CD8-positive, alpha-beta memory T cell (primary cell): ENCODE results near the gene IFI44. TPM values are rescaled to one million over a fixed set of nuclear protein-coding genes. Genes with fewer than 3 reads are reported as not detected.

ENCODE experiments used
- CTCF ChIA-PET: fragments of 350-600 bp; sonication (Branson Sonifier 250); formaldehyde crosslinking; loops from one replicate; lab custom pipeline; 2021; ENCODE audit warnings: antibody characterized with exemption; lab: Charles Lee
- POLR2A ChIA-PET: fragments of 350-600 bp; sonication (Branson Sonifier 250); formaldehyde crosslinking; loops from one replicate; lab custom pipeline; 2021; ENCODE audit warnings: antibody characterized with exemption; lab: Charles Lee
- DNase-seq, 5 donors: peaks; one replicate each; pipeline versions ENCODE4 v3.0.0 to v3.0.0-alpha.2; 2020 to 2022; ENCODE audit warnings: mixed read lengths in 1 of 5
- H3K27ac ChIP-seq: one replicate; pipeline ENCODE4 v1.7.0; 2013; ENCODE audit warnings: low read depth, mild to moderate bottlenecking, low read length, moderate library complexity
- H3K27me3 ChIP-seq: 2 replicates; pipeline ENCODE4 v1.7.0; 2013; ENCODE audit warnings: low read length, mild to moderate bottlenecking; ENCODE audit not compliant: insufficient read depth, poor library complexity, severe bottlenecking
- H3K36me3 ChIP-seq: 2 replicates; pipeline ENCODE4 v1.7.0; 2013; ENCODE audit warnings: mild to moderate bottlenecking, low read length, moderate library complexity; ENCODE audit not compliant: insufficient read depth
- H3K4me1 ChIP-seq: 2 replicates; pipeline ENCODE4 v1.7.0; 2013; ENCODE audit warnings: mild to moderate bottlenecking, low read length, moderate library complexity; ENCODE audit not compliant: insufficient read depth
- H3K4me3 ChIP-seq: 2 replicates; pipeline ENCODE4 v1.7.0; 2013; ENCODE audit warnings: mild to moderate bottlenecking, low read length
- H3K9me3 ChIP-seq: 2 replicates; pipeline ENCODE4 v1.7.0; 2013; ENCODE audit warnings: mild to moderate bottlenecking, low read length
- H3K27ac Mint-ChIP-seq, 8 donors: one replicate each; pipeline ENCODE4 v1.8.0; 2020 to 2021; ENCODE audit warnings: mixed read lengths in 8 of 8, mild to moderate bottlenecking in 6 of 8, inconsistent platforms in 3 of 8, moderate library complexity in 3 of 8
- H3K27me3 Mint-ChIP-seq, 2 donors: one replicate each; pipeline ENCODE4 v1.8.0; 2020 to 2021; ENCODE audit warnings: mixed read lengths in 2 of 2, mild to moderate bottlenecking in 1 of 2, moderate library complexity in 1 of 2
- H3K36me3 Mint-ChIP-seq, 3 donors: one replicate each; pipeline ENCODE4 v1.8.0; 2020 to 2021; ENCODE audit warnings: mixed read lengths in 3 of 3, inconsistent platforms in 1 of 3, mild to moderate bottlenecking in 1 of 3
- H3K4me1 Mint-ChIP-seq, 3 donors: one replicate each; pipeline ENCODE4 v1.8.0; 2020 to 2021; ENCODE audit warnings: mixed read lengths in 3 of 3, inconsistent platforms in 1 of 3, mild to moderate bottlenecking in 1 of 3
- H3K4me3 Mint-ChIP-seq, 7 donors: one replicate each; pipeline ENCODE4 v1.8.0; 2020 to 2021; ENCODE audit warnings: mixed read lengths in 7 of 7, mild to moderate bottlenecking in 6 of 7, moderate library complexity in 4 of 7, inconsistent platforms in 2 of 7
- H3K9me3 Mint-ChIP-seq, 5 donors: one replicate each; pipeline ENCODE4 v1.8.0; 2020 to 2022; ENCODE audit warnings: mixed read lengths in 5 of 5, mild to moderate bottlenecking in 3 of 5, moderate library complexity in 2 of 5, inconsistent platforms in 1 of 5
- polyA plus RNA-seq: library from polyadenylated mRNA; unstranded; fragments of 300-500 nt; fragmentation: Illumina TruSeq; gene quantifications from one replicate; pipeline ENCODE4 v1.2.3, GENCODE V29; 2021
- total RNA-seq, 2 experiments: library from RNA; stranded (reverse); gene quantifications; one replicate each; pipeline ENCODE4 v1.2.3, GENCODE V29; 2021

Gene IFI44, protein sequence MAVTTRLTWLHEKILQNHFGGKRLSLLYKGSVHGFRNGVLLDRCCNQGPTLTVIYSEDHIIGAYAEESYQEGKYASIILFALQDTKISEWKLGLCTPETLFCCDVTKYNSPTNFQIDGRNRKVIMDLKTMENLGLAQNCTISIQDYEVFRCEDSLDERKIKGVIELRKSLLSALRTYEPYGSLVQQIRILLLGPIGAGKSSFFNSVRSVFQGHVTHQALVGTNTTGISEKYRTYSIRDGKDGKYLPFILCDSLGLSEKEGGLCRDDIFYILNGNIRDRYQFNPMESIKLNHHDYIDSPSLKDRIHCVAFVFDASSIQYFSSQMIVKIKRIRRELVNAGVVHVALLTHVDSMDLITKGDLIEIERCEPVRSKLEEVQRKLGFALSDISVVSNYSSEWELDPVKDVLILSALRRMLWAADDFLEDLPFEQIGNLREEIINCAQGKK
- total RNA-seq (1 to 10 TPM; 6.6 to 7.6 TPM), polyA plus RNA-seq (29.8 TPM)

GRCh38 chr1:78649628-78650027 is at the start of gene IFI44:
TSS of gene IFI44 (plus strand) at chr1:78649831. CDS start at chr1:78650196, 365 bp downstream.
- Histone ChIP-seq H3K9me3 (no peaks in the 10 kb centered on the region), H3K27me3 (no peaks in the 10 kb centered on the region), H3K36me3 (no peaks in the 10 kb centered on the region), H3K27ac (peak within 1 kb of the TSS; percentile 14), H3K4me1 (peaks cover 44% of the 10 kb centered on the region), H3K4me3 (peak within 1 kb of the TSS; percentile 58)
- Mint-ChIP-seq H3K36me3 (peaks cover 0 to 14% (median 0%) of the 10 kb centered on the region in 3 donors), H3K4me3 (peak within 1 kb of the TSS; percentile 88 to 95 (median 90)), H3K27me3 (peaks cover 0 to 2% of the 10 kb centered on the region in 2 donors), H3K27ac (peak within 1 kb of the TSS; percentile 64 to 98 (median 91)), H3K4me1 (peaks cover 62 to 79% (median 73%) of the 10 kb centered on the region in 3 donors), H3K9me3 (peaks cover 0 to 6% (median 4%) of the 10 kb centered on the region in 5 donors)
- peak; percentile 37 to 81 (median 70) for DNase-seq
- CTCF ChIA-PET: interaction anchor here (1.0 to 1.4 kb wide), 4 partner anchors 10 to 32 kb away, joined by 3 to 6 read pairs (median 4); partner anchors contain the start of gene IFI44L
- POLR2A ChIA-PET: interaction anchor here (0.9 kb wide), 1 partner anchor 29 kb away, joined by 4 read pairs; the partner anchor contains the start of gene IFI44L

- ChIA-PET POLR2A (no interaction called here), CTCF (no interaction called here)
- Mint-ChIP-seq H3K9me3 (no peaks in the 10 kb centered on the region), H3K4me1 (no peaks in the 10 kb centered on the region), H3K27ac (no peak overlapping the region), H3K36me3 (no peaks in the 10 kb centered on the region), H3K27me3 (peaks cover 0 to 9% of the 10 kb centered on the region in 2 donors), H3K4me3 (no peak overlapping the region)
- Histone ChIP-seq H3K27ac (no peak overlapping the region), H3K27me3 (no peaks in the 10 kb centered on the region), H3K4me3 (no peak overlapping the region), H3K36me3 (no peaks in the 10 kb centered on the region), H3K4me1 (no peaks in the 10 kb centered on the region), H3K9me3 (no peaks in the 10 kb centered on the region)
- DNase-seq: no peak
These were observed 48.6 kb upstream of the IFI44 start for GRCh38 chr1:78601068-78601467.

GRCh38 chr1:78603206-78603605 is 46.4 kb upstream of the IFI44 start:
- H3K36me3 ChIP-seq: no peaks in the 10 kb centered on the region
- H3K9me3 ChIP-seq: no peaks in the 10 kb centered on the region
- H3K4me3 ChIP-seq: no peak overlapping the region
- Mint-ChIP-seq H3K27ac (no peak overlapping the region), H3K9me3 (no peaks in the 10 kb centered on the region), H3K4me3 (no peak overlapping the region), H3K36me3 (no peaks in the 10 kb centered on the region), H3K27me3 (peaks cover 6 to 9% of the 10 kb centered on the region in 2 donors), H3K4me1 (no peaks in the 10 kb centered on the region)
- DNase-seq: no peak
- CTCF ChIA-PET: no interaction called here
- H3K4me1 ChIP-seq: no peaks in the 10 kb centered on the region
- no peaks in the 10 kb centered on the region for H3K27me3 ChIP-seq
- H3K27ac ChIP-seq: no peak overlapping the region
- POLR2A ChIA-PET: no interaction called here

GRCh38 chr1:78604643-78605042 is 45.0 kb upstream of the IFI44 start:
- H3K4me3 ChIP-seq: no peak overlapping the region
- Mint-ChIP-seq H3K36me3 (no peaks in the 10 kb centered on the region), H3K27me3 (peaks cover 12 to 13% of the 10 kb centered on the region in 2 donors), H3K4me3 (no peak overlapping the region), H3K9me3 (no peaks in the 10 kb centered on the region), H3K27ac (no peak overlapping the region), H3K4me1 (no peaks in the 10 kb centered on the region)
- no peak for DNase-seq
- POLR2A ChIA-PET: no interaction called here
- CTCF ChIA-PET: no interaction called here
- H3K4me1 ChIP-seq: no peaks in the 10 kb centered on the region
- no peak overlapping the region for H3K27ac ChIP-seq
- no peaks in the 10 kb centered on the region for H3K36me3 ChIP-seq
- no peaks in the 10 kb centered on the region for H3K9me3 ChIP-seq
- no peaks in the 10 kb centered on the region for H3K27me3 ChIP-seq

- no peak for DNase-seq
- Mint-ChIP-seq H3K9me3 (no peaks in the 10 kb centered on the region), H3K36me3 (no peaks in the 10 kb centered on the region), H3K27ac (no peak overlapping the region), H3K4me1 (no peaks in the 10 kb centered on the region), H3K27me3 (peaks cover 11 to 17% of the 10 kb centered on the region in 2 donors), H3K4me3 (no peak overlapping the region)
- Histone ChIP-seq H3K4me3 (no peak overlapping the region), H3K27me3 (no peaks in the 10 kb centered on the region), H3K27ac (no peak overlapping the region), H3K4me1 (no peaks in the 10 kb centered on the region), H3K9me3 (no peaks in the 10 kb centered on the region), H3K36me3 (no peaks in the 10 kb centered on the region)
- ChIA-PET CTCF (no interaction called here), POLR2A (interaction anchor here (0.7 kb wide), 1 partner anchor 528 kb away, joined by 3 read pairs; no protein-coding TSS in a partner anchor)
These were observed 43.4 kb upstream of the IFI44 start for GRCh38 chr1:78606274-78606673.

DNA sequence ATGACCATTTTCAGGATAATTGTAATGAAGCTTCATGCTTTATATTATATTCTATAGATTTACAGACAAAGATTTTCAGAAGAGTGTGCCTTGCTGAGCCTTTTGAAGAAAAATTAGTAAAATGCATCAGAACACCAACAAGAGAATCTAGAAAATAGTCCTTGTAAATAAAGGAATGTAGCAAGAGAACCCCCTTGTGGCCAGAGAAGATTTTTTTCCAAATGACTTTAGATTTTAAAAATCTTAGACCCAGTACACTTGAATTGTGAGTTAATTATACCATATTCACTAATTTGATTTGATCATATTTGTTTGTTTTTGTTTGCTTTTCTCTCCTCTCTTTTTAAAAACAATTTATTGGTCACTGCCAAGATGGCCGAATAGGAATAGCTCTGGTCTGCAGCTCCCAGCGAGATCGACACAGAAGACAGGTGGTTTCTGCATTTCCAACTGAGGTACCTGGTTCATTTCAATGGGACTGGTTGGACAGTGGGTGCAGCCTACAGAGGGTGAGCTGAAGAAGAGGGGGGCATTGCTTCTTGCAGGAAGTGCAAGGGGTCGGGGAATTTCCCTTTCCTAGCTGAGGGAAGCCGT is 42.2 kb upstream of the IFI44 start:
- no peaks in the 10 kb centered on the region for H3K36me3 ChIP-seq
- no peak overlapping the region for H3K4me3 Mint-ChIP-seq
- CTCF ChIA-PET: interaction anchor here (1.1 to 1.5 kb wide), 3 partner anchors 10 to 67 kb away, joined by 3 to 7 read pairs (median 3); no protein-coding TSS in a partner anchor
- H3K27ac ChIP-seq: no peak overlapping the region
- no peaks in the 10 kb centered on the region for H3K4me1 ChIP-seq
- no peak for DNase-seq
- H3K27ac Mint-ChIP-seq: no peak overlapping the region
- H3K9me3 ChIP-seq: no peaks in the 10 kb centered on the region
- peaks cover 16 to 17% of the 10 kb centered on the region in 2 donors for H3K27me3 Mint-ChIP-seq
- POLR2A ChIA-PET: no interaction called here
- H3K27me3 ChIP-seq: no peaks in the 10 kb centered on the region
- H3K36me3 Mint-ChIP-seq: no peaks in the 10 kb centered on the region
- H3K9me3 Mint-ChIP-seq: no peaks in the 10 kb centered on the region
- H3K4me1 Mint-ChIP-seq: no peaks in the 10 kb centered on the region
- H3K4me3 ChIP-seq: no peak overlapping the region

GRCh38 chr1:78607944-78608343 is 41.7 kb upstream of the IFI44 start:
- H3K27ac ChIP-seq: no peak overlapping the region
- H3K9me3 ChIP-seq: no peaks in the 10 kb centered on the region
- H3K4me3 ChIP-seq: no peak overlapping the region
- CTCF ChIA-PET: interaction anchor here (1.1 to 1.5 kb wide), 3 partner anchors 10 to 67 kb away, joined by 3 to 7 read pairs (median 3); no protein-coding TSS in a partner anchor
- H3K4me3 Mint-ChIP-seq: no peak overlapping the region
- H3K27me3 ChIP-seq: no peaks in the 10 kb centered on the region
- no peaks in the 10 kb centered on the region for H3K4me1 ChIP-seq
- no peaks in the 10 kb centered on the region for H3K36me3 Mint-ChIP-seq
- H3K27ac Mint-ChIP-seq: no peak overlapping the region
- no peaks in the 10 kb centered on the region for H3K36me3 ChIP-seq
- POLR2A ChIA-PET: no interaction called here
- DNase-seq: no peak
- H3K4me1 Mint-ChIP-seq: no peaks in the 10 kb centered on the region
- H3K9me3 Mint-ChIP-seq: no peaks in the 10 kb centered on the region
- H3K27me3 Mint-ChIP-seq: peaks cover 16 to 17% of the 10 kb centered on the region in 2 donors
